Gastroesophageal sphincter (tissue), 4 donors: ENCODE data around the gene PIGA. TPM values are rescaled to one million over a fixed set of nuclear protein-coding genes. Genes with fewer than 3 reads are reported as not detected.

Source experiments
- ATAC-seq: fragments of 150-250 bp; one replicate; pipeline ENCODE4 v1.9.1; 2016; ENCODE audit warnings: mild to moderate bottlenecking, moderate library complexity
- H3K27ac ChIP-seq, 4 donors: fragments of 200-600 bp; sonication (generic) in 3 of 4; 1 replicate in 3 of 4; 2 replicates in 1 of 4; pipeline ENCODE4 v1.5.1; 2016 to 2019
- H3K27me3 ChIP-seq: fragments of 200-600 bp; sonication (generic); one replicate; pipeline ENCODE4 v1.5.1; 2019
- H3K36me3 ChIP-seq, 2 donors: fragments of 200-600 bp; sonication (generic); one replicate each; pipeline ENCODE4 v1.5.1; 2019; ENCODE audit warnings: control low read depth in 1 of 2
- H3K4me1 ChIP-seq, 3 donors: fragments of 200-600 bp; sonication (generic); 1 replicate in 2 of 3; 2 replicates in 1 of 3; pipeline ENCODE4 v1.5.1; 2016 to 2019; ENCODE audit warnings: control low read depth in 2 of 3
- H3K4me3 ChIP-seq, 2 donors: fragments of 200-600 bp; sonication (generic); one replicate each; pipeline ENCODE4 v1.5.1; 2019; ENCODE audit warnings: mild to moderate bottlenecking in 1 of 2, moderate library complexity in 1 of 2
- H3K9me3 ChIP-seq, 3 donors: fragments of 200-600 bp; sonication (generic); one replicate each; pipeline ENCODE4 v1.5.1; 2017 to 2019; ENCODE audit warnings: control low read depth in 2 of 3
- CTCF ChIP-seq, 4 experiments: fragments of 200-600 bp in 2 of 4; fragments of 450-650 bp in 2 of 4; sonication (generic) in 1 of 4; IDR thresholded peaks; one replicate each; pipeline ENCODE4 v1.5.1; 2017 to 2019; ENCODE audit warnings: antibody characterized with exemption in 4 of 4, mild to moderate bottlenecking in 2 of 4, moderate library complexity in 2 of 4
- EP300 ChIP-seq: sonication (generic); formaldehyde crosslinking; IDR thresholded peaks from one replicate; pipeline ENCODE4 v1.6.1; 2017; ENCODE audit warnings: antibody characterized with exemption, mild to moderate bottlenecking
- POLR2A ChIP-seq, 2 donors: fragments of 450-650 bp; IDR thresholded peaks; one replicate each; pipeline ENCODE4 v1.6.1; 2017; ENCODE audit warnings: antibody characterized with exemption in 2 of 2, mild to moderate bottlenecking in 2 of 2, moderate library complexity in 1 of 2
- POLR2AphosphoS5 ChIP-seq: sonication (generic); formaldehyde crosslinking; IDR thresholded peaks from one replicate; pipeline ENCODE4 v1.6.1; 2017; ENCODE audit warnings: antibody characterized with exemption
- WGBS, 2 donors: methylation state at CpG; one replicate each; pipeline ENCODE4 v1.1.5; 2018; ENCODE audit warnings: low coverage in 1 of 2; 5-methylcytosine and 5-hydroxymethylcytosine counted together
- total RNA-seq, 4 donors: library from RNA; depleted of rRNA; stranded (reverse); fragments of >200 nt; gene quantifications; one replicate each; pipeline ENCODE4 v1.1.0, GENCODE V29; 2016

PIGA gene
- total RNA-seq, 4 donors from 2014 or later = 5.6 to 10.4 (median 6.6) TPM

- no peak overlapping the region for H3K4me3 ChIP-seq
- no peak overlapping the region for H3K27ac ChIP-seq
- no peaks in the 10 kb centered on the region for H3K27me3 ChIP-seq
- H3K4me1 ChIP-seq = no peaks in the 10 kb centered on the region
- no peak for TF ChIP-seq POLR2A (IDR thresholded peaks at IDR 0.05)
- no peak for TF ChIP-seq EP300
- TF ChIP-seq CTCF (IDR thresholded peaks at IDR 0.05) = no peak
- TF ChIP-seq POLR2AphosphoS5 = no peak
- no peaks in the 10 kb centered on the region for H3K9me3 ChIP-seq
- ATAC-seq = no peak
- 49 to 69% methylated on average over 1 to 2 of the region's 3 CpGs for WGBS, 2 donors
- H3K36me3 ChIP-seq = peaks cover 0 to 46% of the 10 kb centered on the region in 2 donors
Measured at GRCh38 chrX:15322072-15322471, 13.3 kb downstream of the PIGA start.

GRCh38 chrX:15321447-15321846, 13.9 kb downstream of the PIGA start:
- Histone ChIP-seq H3K4me1 (no peaks in the 10 kb centered on the region), H3K9me3 (no peaks in the 10 kb centered on the region), H3K27ac (no peak overlapping the region), H3K36me3 (peaks cover 0 to 46% of the 10 kb centered on the region in 2 donors), H3K4me3 (no peak overlapping the region), H3K27me3 (no peaks in the 10 kb centered on the region)
- WGBS, 2 donors = 88% methylated on average over 4 of the region's 4 CpGs; no CpG with 5 or more reads in 1 of the 2 donors
- TF ChIP-seq POLR2AphosphoS5 (no peak), EP300 (no peak), CTCF (IDR thresholded peaks at IDR 0.05) (no peak), POLR2A (IDR thresholded peaks at IDR 0.05) (no peak)
- no peak for ATAC-seq

- ATAC-seq = no peak
- no peak overlapping the region for H3K27ac ChIP-seq
Measured at GRCh38 chrX:15320297-15320696, 15.0 kb downstream of the PIGA start.

GRCh38 chrX:15319075-15319474, 16.2 kb downstream of the PIGA start:
- no peaks in the 10 kb centered on the region for H3K9me3 ChIP-seq
- TF ChIP-seq EP300 = no peak
- no peak for TF ChIP-seq POLR2AphosphoS5
- TF ChIP-seq POLR2A (IDR thresholded peaks at IDR 0.05) = no peak
- no peak for TF ChIP-seq CTCF (IDR thresholded peaks at IDR 0.05)
- no peak for ATAC-seq
- no peaks in the 10 kb centered on the region for H3K4me1 ChIP-seq
- no peak overlapping the region for H3K4me3 ChIP-seq
- WGBS, 2 donors = 80 to 91% methylated on average over 4 of the region's 4 CpGs
- peaks cover 0 to 37% of the 10 kb centered on the region in 2 donors for H3K36me3 ChIP-seq
- no peak overlapping the region for H3K27ac ChIP-seq
- no peaks in the 10 kb centered on the region for H3K27me3 ChIP-seq

More at GRCh38 chrX:15320297-15320696, 15.0 kb downstream of the PIGA start:
- Histone ChIP-seq H3K27me3 (no peaks in the 10 kb centered on the region), H3K9me3 (no peaks in the 10 kb centered on the region), H3K36me3 (peaks cover 0 to 46% of the 10 kb centered on the region in 2 donors), H3K4me3 (no peak overlapping the region), H3K4me1 (no peaks in the 10 kb centered on the region)
- 75 to 78% methylated on average over 4 of the region's 4 CpGs for whole genome bisulfite sequencing, 2 donors
- no peak for TF ChIP-seq EP300
- TF ChIP-seq POLR2AphosphoS5 = no peak
- TF ChIP-seq POLR2A (IDR thresholded peaks at IDR 0.05) = no peak
- no peak for TF ChIP-seq CTCF (IDR thresholded peaks at IDR 0.05)

- Histone ChIP-seq H3K4me1 (no peaks in the 10 kb centered on the region), H3K4me3 (no peak within 1 kb of the TSS), H3K36me3 (peaks cover 0 to 7% of the 10 kb centered on the region in 2 donors), H3K9me3 (no peaks in the 10 kb centered on the region), H3K27ac (no peak within 1 kb of the TSS), H3K27me3 (no peaks in the 10 kb centered on the region)
- ATAC-seq = no peak
- 44 to 63% methylated on average over 3 of the region's 3 CpGs for WGBS, 2 donors
- TF ChIP-seq CTCF (IDR thresholded peaks at IDR 0.05) (no peak), POLR2A (IDR thresholded peaks at IDR 0.05) (no peak), POLR2AphosphoS5 (no peak), EP300 (no peak)
Measured at GRCh38 chrX:15315509-15315908, 19.8 kb downstream of the PIGA start, which contains the start of gene ASB11. TSS of gene ASB11 (minus strand) at chrX:15315640. CDS start at chrX:15315605, 35 bp downstream.
